Endothelial cell of umbilical vein (primary cell): ENCODE data around the gene GPR146. TPM values are rescaled to one million over a fixed set of nuclear protein-coding genes. Genes with fewer than 3 reads are reported as not detected.
"Not testable (repeated sequence)": the region's sequence is repeated elsewhere in the genome, so short reads cannot be mapped to it uniquely, and the experiment has no call there.

Experiments
- BruUV-seq: library from RNA; stranded (reverse); fragments of 400-500 nt; replicated peaks from 2 replicates; lab custom pipeline; 2021; lab: Mats Ljungman, UMichigan
- CTCF ChIA-PET: fragments of 300-600, 350-600 bp; sonication (Branson Sonifier 250); formaldehyde crosslinking; loops from one replicate; lab custom pipeline; 2021; ENCODE audit warnings: antibody characterized with exemption, inconsistent platforms; lab: Charles Lee
- POLR2A ChIA-PET: fragments of 300-600, 350-600 bp; sonication (Branson Sonifier 250); formaldehyde crosslinking; loops from one replicate; lab custom pipeline; 2021; ENCODE audit warnings: antibody characterized with exemption, inconsistent platforms; lab: Charles Lee
- DNase-seq: peaks from one replicate; pipeline ENCODE4 v3.0.0-alpha.2; 2011; ENCODE audit warnings: low read depth, low spot score
- FAIRE-seq: peaks from 2 replicates; lab custom pipeline; 2011; peaks lifted over from hg19 to GRCh38; lab: Jason Lieb, UNC
- H2AFZ ChIP-seq: 2 replicates; pipeline ENCODE4 v1.6.0; 2012; ENCODE audit warnings: low read depth, low read length, control low read depth, inconsistent platforms
- H3K27ac ChIP-seq: 2 replicates; pipeline ENCODE4 v1.5.1; 2011; ENCODE audit warnings: low read depth, mild to moderate bottlenecking, control low read depth, low read length, moderate library complexity; ENCODE audit not compliant: insufficient read depth
- H3K27me3 ChIP-seq, 2 experiments: 2 replicates each; pipeline versions ENCODE4 v1.6.0 to v1.6.1; 2011; ENCODE audit warnings: low read length in 2 of 2, mixed read lengths in 1 of 2; ENCODE audit not compliant: control insufficient read depth in 2 of 2, insufficient read depth in 2 of 2
- H3K36me3 ChIP-seq, 2 experiments: 2 replicates in 1 of 2; 3 replicates in 1 of 2; pipeline ENCODE4 v1.5.1; 2011; ENCODE audit warnings: low read length in 2 of 2, mild to moderate bottlenecking in 1 of 2, moderate library complexity in 1 of 2; ENCODE audit not compliant: control insufficient read depth in 2 of 2, insufficient read depth in 2 of 2; ENCODE audit errors: extremely low read depth in 1 of 2
- H3K4me1 ChIP-seq: 3 replicates; pipeline ENCODE4 v1.5.1; 2011; ENCODE audit warnings: mild to moderate bottlenecking, low read length; ENCODE audit not compliant: control insufficient read depth, insufficient read depth; ENCODE audit errors: extremely low read depth
- H3K4me2 ChIP-seq: 2 replicates; pipeline ENCODE4 v1.6.1; 2011; ENCODE audit warnings: low read length, control low read depth, mixed read lengths; ENCODE audit not compliant: insufficient read depth
- H3K4me3 ChIP-seq, 3 experiments: fragments of 200-600 bp in 1 of 3; sonication (generic), shearing (Covaris generic) in 1 of 3; replicated peaks in 1 of 3; 2 replicates each; pipeline ENCODE4 v1.5.1; 2011 to 2016; ENCODE audit warnings: control low read depth in 3 of 3, low read length in 3 of 3, mild to moderate bottlenecking in 2 of 3, inconsistent platforms in 1 of 3, low read depth in 1 of 3, moderate library complexity in 1 of 3; ENCODE audit not compliant: insufficient read depth in 1 of 3
- H3K79me2 ChIP-seq: 2 replicates; pipeline ENCODE4 v1.6.0; 2012; ENCODE audit warnings: low read length, inconsistent platforms; ENCODE audit not compliant: control insufficient read depth, insufficient read depth
- H3K9ac ChIP-seq: replicated peaks from 2 replicates; pipeline ENCODE3; 2011; ENCODE audit warnings: low read length, control low read depth; ENCODE audit not compliant: insufficient read depth; ENCODE audit errors: extremely low read depth
- H3K9me1 ChIP-seq: replicated peaks from 3 replicates; pipeline ENCODE4 v1.6.0; 2011; ENCODE audit warnings: mild to moderate bottlenecking, low read length; ENCODE audit not compliant: control insufficient read depth, insufficient read depth; ENCODE audit errors: extremely low read depth
- H3K9me3 ChIP-seq: replicated peaks from 2 replicates; pipeline ENCODE4 v1.5.1; 2012; ENCODE audit warnings: low read length, inconsistent platforms; ENCODE audit not compliant: control insufficient read depth, insufficient read depth
- H4K20me1 ChIP-seq: replicated peaks from 2 replicates; pipeline ENCODE3; 2011; ENCODE audit warnings: mild to moderate bottlenecking, low read length; ENCODE audit not compliant: control insufficient read depth, insufficient read depth; ENCODE audit errors: extremely low read depth
- CTCF ChIP-seq, 2 donors: IDR thresholded peaks; 1 replicate in 1 of 2; 2 replicates in 1 of 2; pipeline ENCODE4 v1.5.1; 2011; ENCODE audit warnings: low read length in 2 of 2, mild to moderate bottlenecking in 2 of 2, moderate library complexity in 2 of 2, control low read depth in 1 of 2, inconsistent platforms in 1 of 2, low read depth in 1 of 2; ENCODE audit not compliant: insufficient read depth in 1 of 2; ENCODE audit errors: extremely low read depth in 1 of 2
- EZH2 ChIP-seq: IDR thresholded peaks from 2 replicates; pipeline ENCODE4 v1.6.1; 2012; ENCODE audit warnings: borderline replicate concordance, low read depth, mild to moderate bottlenecking, moderate library complexity, low read length, inconsistent platforms; ENCODE audit not compliant: severe bottlenecking
- FOS ChIP-seq: IDR thresholded peaks from 2 replicates; pipeline ENCODE4 v1.6.1; 2011; ENCODE audit warnings: mild to moderate bottlenecking, low read length, moderate library complexity, borderline replicate concordance; ENCODE audit not compliant: insufficient read depth
- GATA2 ChIP-seq: IDR thresholded peaks from 2 replicates; pipeline ENCODE4 v1.7.0; 2011; ENCODE audit warnings: low read depth, mild to moderate bottlenecking, moderate library complexity, mixed read lengths, low read length; ENCODE audit not compliant: insufficient read length, insufficient read depth
- JUN ChIP-seq: IDR thresholded peaks from 2 replicates; pipeline ENCODE4 v1.6.1; 2011; ENCODE audit warnings: borderline replicate concordance, low read depth; ENCODE audit not compliant: insufficient read length, insufficient read depth
- MAX ChIP-seq: IDR thresholded peaks from 2 replicates; pipeline ENCODE4 v1.6.1; 2011; ENCODE audit not compliant: insufficient read depth, insufficient read length
- MYC ChIP-seq: IDR thresholded peaks from one replicate; pipeline ENCODE4 v1.6.1; 2011; ENCODE audit warnings: mild to moderate bottlenecking, low read depth, low read length
- POLR2A ChIP-seq: IDR thresholded peaks from 2 replicates; pipeline ENCODE4 v1.6.1; 2012; ENCODE audit warnings: low read depth, mild to moderate bottlenecking, control low read depth, low read length
- POLR2AphosphoS5 ChIP-seq: IDR thresholded peaks from 2 replicates; pipeline ENCODE4 v1.6.1; 2012; ENCODE audit warnings: low read depth, mild to moderate bottlenecking, control low read depth, low read length, moderate library complexity; ENCODE audit not compliant: insufficient read depth
- dilution Hi-C: fragments of 300-500 bp; cut with MboI; formaldehyde crosslinking; loops from one replicate; pipeline ENCODE4 v1.15.0; 2019; ENCODE audit warnings: low sequenced_read_pairs; ENCODE audit not compliant: extremely low pct_ligation_motif_present
- intact Hi-C: fragments of 100-400 bp; cut with micrococcal nuclease; formaldehyde crosslinking; loops from one replicate; pipeline ENCODE4 v1.10.0; 2022
- polyA plus RNA-seq, 4 experiments: library from polyadenylated mRNA; depleted of rRNA in 3 of 4; stranded (reverse) in 3 of 4; unstranded in 1 of 4; fragments of >200 nt; gene quantifications; 2 replicates each; pipeline versions ENCODE4 v1.2.1 to v1.2.3, GENCODE V29; 2011 to 2012; ENCODE audit warnings: missing spikeins in 1 of 4
- total RNA-seq: library from RNA; stranded (reverse); gene quantifications from 2 replicates; pipeline ENCODE4 v1.2.3, GENCODE V29; 2021

GPR146 gene
- total and polyA plus RNA-seq, 2 donors (not counting 3 experiments of a cell fraction or from before 2014, with no cell fraction given): 18.5 to 44.8 TPM

- dilution Hi-C loops, FAIRE-seq, H2AFZ ChIP-seq, POLR2A ChIA-PET, H3K36me3 ChIP-seq, DNase-seq, H3K4me2 ChIP-seq, H3K4me1 ChIP-seq, BruUV-seq, CTCF ChIA-PET, H4K20me1 ChIP-seq, intact Hi-C loops, H3K27ac ChIP-seq, H3K79me2 ChIP-seq, H3K27me3 ChIP-seq, H3K4me3 ChIP-seq, H3K9ac ChIP-seq, H3K9me1 ChIP-seq, H3K9me3 ChIP-seq: not testable (repeated sequence)
Observed at GRCh38 chr7:1002445-1002844, 41.9 kb upstream of the GPR146 start.

GRCh38 chr7:1004018-1004852 is 40.1 kb upstream of the GPR146 start:
- FAIRE-seq: no peak
- Histone ChIP-seq H3K9me1 (no peaks in the 10 kb centered on the region), H3K4me3 (no peak overlapping the region), H3K9ac (no peak overlapping the region), H3K9me3 (no peaks in the 10 kb centered on the region), H2AFZ (no peak overlapping the region), H3K4me1 (no peaks in the 10 kb centered on the region), H3K27me3 (no peaks in the 10 kb centered on the region), H3K79me2 (no peaks in the 10 kb centered on the region), H3K36me3 (peaks cover 0 to 4% of the 10 kb centered on the region in 2 experiments), H3K27ac (no peak overlapping the region), H4K20me1 (no peaks in the 10 kb centered on the region), H3K4me2 (no peak overlapping the region)
- dilution Hi-C loops: no loop called here
- ChIA-PET POLR2A (no interaction called here), CTCF (interaction anchor here (1.2 to 1.6 kb wide), 3 partner anchors 9 to 119 kb away, joined by 3 to 5 read pairs (median 5); no protein-coding TSS in a partner anchor)
- no peak for DNase-seq
- TF ChIP-seq GATA2 (no peak), EZH2 (no peak), FOS (no peak), CTCF (IDR thresholded peaks at IDR 0.05; ENCODE audit: extremely low read depth in 1 of 2, insufficient read depth in 1 of 2, low read depth in 1 of 2, low read length in 2 of 2) (no peak), POLR2AphosphoS5 (no peak), MAX (no peak), MYC (no peak), JUN (no peak), POLR2A (no peak)
- intact Hi-C loops: no loop called here
- BruUV-seq: no TSS peak
